NCI-H1417 (cell line): Measurements from ENCODE around the gene ZBTB7C.

ENCODE experiments used
- DNase-seq, 3 experiments: peaks; one replicate each; lab custom pipeline; 2025; lab: John Stamatoyannopoulos, UW

ZBTB7C gene

DNA sequence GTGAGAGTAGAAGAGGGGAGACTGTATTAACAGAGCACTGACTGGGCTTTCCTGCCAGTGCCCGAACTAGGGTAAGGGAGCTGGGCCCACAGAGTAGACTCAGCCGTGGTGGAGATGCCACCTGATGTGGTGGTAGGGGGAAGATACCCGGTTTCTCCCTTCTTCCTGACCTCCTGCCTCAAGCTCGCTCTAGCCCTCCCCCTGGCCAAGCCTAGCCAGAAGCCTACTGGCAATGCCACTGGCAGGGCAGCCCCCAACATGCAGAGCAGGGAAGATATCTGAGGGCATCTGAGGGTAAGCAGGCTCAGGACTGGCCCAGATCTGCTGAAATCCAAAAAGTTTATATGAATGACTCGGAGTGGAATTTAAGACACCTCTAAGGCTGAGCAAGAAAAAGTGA, 316.1 kb downstream of the ZBTB7C start:
- no peak for DNase-seq

- no peak for DNase-seq
Observed at GRCh38 chr18:48091869-48092497, 317.2 kb downstream of the ZBTB7C start.

- DNase-seq: no peak
Observed at GRCh38 chr18:48090702-48091101, 318.5 kb downstream of the ZBTB7C start.

- no peak for DNase-seq
Observed at GRCh38 chr18:48090021-48090420, 319.2 kb downstream of the ZBTB7C start.

DNA sequence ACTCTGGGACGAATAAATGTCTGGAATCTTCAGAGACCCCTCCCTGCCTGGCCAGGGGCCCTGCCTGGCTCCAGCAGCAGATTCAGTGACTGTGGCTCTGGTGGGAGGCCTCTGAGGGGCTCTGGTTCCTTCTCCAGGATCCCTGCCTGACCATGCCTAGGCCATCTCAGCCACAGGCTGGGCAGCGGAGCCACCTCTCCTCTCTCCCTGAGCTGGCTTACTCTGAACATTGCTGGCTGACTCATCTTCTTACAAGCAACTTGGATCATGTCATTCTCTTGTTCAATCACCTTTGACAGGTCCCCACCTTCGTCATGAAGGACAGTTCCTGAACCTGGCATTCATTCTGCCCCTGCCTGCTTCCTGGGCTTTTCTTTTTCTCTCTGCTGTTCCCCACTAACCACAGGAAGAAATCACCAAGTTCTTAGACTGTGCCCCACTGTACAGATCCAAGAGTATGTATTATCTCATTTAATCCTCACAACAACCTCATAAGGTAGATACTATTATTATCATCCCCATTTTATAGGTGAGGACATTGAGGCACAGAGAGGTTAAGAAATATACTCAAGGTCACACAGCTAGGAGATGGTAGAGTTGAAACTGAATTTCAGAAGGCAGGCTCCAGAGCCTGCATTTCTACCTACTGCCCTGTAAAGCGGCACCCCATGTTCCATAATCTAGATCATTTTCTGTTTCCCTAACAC, 323.2 kb downstream of the ZBTB7C start:
- DNase-seq: no peak

GRCh38 chr18:48084858-48085257, 324.3 kb downstream of the ZBTB7C start:
- no peak for DNase-seq

GRCh38 chr18:48084041-48084757, 325.0 kb downstream of the ZBTB7C start:
- no peak for DNase-seq

DNA sequence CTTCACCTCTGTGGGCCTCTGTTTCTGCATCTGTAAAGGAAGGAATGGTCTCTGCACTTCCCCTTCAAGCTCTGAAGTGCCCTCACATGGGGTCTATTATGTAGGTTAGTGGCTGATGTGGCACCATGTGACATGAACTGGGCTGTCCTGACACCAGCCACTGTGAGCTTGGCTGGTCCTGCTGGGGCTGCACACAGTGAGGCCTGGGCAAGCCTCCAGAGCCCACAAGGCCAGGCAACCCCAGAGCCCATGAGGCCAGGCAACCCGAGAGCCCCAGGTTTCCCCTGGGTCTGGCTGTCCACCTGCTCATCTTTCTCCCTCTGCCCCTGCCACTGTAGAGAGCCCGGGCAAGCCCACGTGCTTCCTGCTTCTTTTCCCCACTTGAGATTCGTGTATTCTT, 328.6 kb downstream of the ZBTB7C start:
- no peak for DNase-seq

- DNase-seq: no peak
Observed at GRCh38 chr18:48079885-48080284, 329.3 kb downstream of the ZBTB7C start.

GRCh38 chr18:48078448-48078847, 330.7 kb downstream of the ZBTB7C start:
- no peak for DNase-seq

DNA sequence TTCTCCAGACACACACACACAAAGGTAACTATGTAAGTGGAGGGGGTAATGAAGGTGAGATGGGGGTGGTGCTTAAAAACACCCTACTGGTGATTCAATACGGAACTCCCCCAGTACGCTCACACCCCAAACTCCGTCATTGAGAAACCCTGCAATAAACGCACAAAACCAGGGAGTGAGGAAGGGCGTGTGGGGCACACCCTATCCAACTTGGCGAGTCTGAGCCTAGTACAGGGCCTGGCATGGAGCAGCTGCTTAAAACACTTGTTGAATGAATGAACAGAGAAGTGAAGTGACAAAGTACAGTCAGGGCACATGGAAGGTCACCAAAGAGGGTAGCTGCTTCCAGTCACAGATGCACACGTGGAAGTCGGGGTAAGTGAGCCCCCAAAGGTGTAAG, 331.9 kb downstream of the ZBTB7C start:
- DNase-seq: no peak

- no peak for DNase-seq
Observed at GRCh38 chr18:48076461-48076860, 332.7 kb downstream of the ZBTB7C start.

DNA sequence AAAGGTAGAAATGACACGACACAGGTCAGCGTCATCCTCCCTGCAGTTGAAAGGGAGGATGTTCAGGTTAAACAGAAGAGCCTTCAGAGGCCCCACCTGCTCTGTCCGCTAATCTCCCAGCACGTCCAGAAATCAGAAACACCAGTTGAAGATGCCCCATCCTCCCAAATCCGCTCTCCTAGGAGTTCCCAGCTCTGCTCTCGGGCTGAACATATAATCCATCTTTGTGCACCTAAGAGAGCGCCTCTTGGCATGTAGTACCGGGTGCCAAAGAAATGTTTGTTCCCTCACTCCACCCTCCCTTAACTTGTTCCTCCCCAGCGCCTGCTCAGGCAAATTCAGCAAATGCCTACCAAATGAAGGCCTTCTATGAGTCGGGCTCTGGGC, 333.5 kb downstream of the ZBTB7C start:
- DNase-seq: no peak

DNA sequence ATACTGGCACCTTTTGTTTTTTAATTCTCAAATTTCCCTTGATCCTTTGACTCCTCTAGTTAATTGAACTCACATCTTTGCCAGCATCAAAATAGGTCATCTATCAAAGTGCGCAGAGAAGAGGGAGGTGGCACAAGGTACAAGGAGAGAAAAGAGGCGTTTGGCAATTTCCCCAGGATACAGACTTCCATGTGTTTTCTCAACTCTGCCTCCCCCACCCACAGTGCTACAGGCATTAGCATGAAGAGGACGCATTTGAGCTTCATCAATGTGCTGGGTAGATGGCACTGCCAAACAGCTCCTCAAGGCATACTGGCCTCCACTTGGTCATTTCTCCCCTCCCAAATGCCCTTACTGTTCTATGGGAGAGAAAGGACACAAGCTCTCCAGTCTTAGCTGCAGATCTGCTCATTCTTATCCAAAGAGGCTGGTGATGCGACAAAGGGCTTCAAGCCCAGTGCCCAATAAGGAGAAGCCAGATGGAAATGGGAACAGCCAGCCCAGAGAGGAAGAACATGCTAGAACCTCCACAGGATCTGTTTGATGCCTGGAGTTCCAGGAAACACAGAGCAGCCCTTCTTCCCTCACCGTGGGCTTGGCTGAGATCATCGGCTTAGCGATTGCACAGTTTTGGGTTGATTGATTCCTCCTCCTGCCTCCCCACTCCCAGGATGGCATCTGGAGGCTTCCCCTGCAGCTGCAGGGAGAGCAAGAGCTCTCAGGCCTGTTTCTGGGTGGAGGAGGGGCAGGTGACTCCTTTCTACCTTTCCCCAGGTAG, 334.1 kb downstream of the ZBTB7C start:
- no peak for DNase-seq

- no peak for DNase-seq
Observed at GRCh38 chr18:48073211-48073930, 335.8 kb downstream of the ZBTB7C start.

DNA sequence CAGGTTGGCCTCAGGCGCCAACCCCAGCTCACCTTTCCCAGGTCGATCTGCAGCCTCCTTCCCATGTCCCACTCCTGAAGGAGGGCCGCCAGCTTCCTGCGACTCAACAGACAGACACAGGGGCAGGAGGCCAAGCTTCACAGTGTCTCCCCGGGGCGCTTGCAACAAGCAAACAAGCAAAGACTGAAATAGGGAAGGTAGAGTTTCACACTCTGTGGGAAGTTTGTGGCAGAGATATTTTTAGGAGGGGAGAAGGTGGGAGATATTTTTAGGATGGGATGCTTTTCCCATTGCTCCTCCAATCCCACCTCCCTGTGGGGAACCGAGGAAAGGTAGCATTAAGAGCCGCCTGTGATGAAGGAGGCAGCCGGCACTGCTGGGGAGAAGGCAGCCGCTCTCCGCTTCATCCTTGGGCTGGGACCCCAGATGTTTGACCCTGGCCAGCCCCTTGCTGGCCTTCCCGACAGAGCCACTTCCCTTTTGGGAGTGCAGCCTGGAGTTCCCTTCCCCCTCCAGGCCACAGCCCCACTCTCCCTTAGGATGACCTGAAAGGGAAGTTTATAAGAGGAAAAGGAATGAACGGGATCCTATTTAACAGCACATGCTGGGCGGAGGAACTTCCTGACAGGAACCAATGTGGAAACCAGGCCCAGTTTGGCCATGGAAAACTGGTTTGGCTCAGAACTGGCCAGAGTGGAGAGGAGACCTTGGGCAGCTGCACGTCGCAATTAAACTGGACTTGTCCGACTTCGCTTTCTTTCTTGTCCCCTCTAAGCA, 336.6 kb downstream of the ZBTB7C start:
- DNase-seq: no peak

DNA sequence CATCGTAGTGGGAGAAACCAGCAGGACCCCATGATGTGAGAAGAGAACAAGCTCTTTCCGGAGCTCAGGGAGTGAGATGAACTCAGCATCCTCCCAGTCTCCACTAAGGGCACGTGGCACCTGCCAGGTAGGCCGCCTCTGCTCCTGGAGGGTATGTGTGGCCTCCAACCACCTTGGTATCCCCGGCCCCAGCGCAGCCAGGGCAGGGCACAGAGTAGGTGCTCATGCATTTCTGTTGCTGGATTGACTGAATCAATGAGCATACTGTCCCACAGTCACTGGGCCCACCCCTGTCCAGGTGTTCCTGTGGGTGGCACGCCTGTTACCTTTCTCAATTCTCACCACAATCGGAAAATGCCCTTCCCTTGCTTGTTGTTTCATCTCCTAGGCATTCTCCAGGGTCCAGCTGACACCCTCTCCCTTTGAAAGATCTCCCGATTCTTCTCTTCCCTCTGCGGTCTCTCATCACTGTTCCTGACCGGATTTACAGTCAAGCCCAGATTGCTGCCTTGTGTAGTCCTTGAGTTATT, 340.2 kb downstream of the ZBTB7C start:
- DNase-seq: no peak

GRCh38 chr18:48066225-48066652, 342.9 kb downstream of the ZBTB7C start:
- no peak for DNase-seq

GRCh38 chr18:48065601-48065995, 343.6 kb downstream of the ZBTB7C start:
- DNase-seq: no peak

GRCh38 chr18:48064978-48065600, 344.1 kb downstream of the ZBTB7C start:
- no peak for DNase-seq
